ENCODE data around the gene SLC9A7.

The SLC9A7 gene

DNA sequence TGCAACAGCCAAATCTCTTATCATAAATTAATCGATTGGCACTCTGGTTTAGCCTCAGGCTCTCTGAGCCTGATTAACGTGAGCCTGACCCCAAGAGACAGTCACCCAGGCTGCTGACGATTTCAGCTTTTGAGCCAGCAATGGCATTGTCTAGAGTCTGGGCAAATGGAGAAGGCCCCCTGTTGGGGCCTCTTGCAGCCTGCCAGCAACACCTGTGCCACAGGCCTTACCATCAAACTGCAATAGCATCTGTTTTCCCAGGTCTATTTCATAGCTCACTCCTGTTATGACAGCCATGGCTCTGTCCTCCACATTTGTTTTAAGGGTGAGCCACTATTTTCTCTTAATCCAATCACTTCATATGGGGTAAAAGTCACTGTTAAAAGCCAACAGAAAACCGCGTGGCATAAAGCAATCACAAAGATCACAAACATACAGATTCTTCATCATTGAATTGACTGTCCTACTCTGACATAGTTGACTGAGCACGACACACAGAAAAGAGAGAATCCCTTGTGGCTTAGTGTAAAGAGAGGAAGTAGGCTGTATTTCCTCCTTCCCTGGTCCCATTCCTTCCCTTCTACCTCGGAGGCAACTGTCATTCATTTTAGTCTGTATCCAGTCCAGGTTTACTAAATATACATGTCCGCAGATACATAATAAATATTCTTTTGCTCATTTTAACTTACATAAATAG lies 47.8 kb downstream of the SLC9A7 start:
- TF ChIP-seq, protein P1, sequence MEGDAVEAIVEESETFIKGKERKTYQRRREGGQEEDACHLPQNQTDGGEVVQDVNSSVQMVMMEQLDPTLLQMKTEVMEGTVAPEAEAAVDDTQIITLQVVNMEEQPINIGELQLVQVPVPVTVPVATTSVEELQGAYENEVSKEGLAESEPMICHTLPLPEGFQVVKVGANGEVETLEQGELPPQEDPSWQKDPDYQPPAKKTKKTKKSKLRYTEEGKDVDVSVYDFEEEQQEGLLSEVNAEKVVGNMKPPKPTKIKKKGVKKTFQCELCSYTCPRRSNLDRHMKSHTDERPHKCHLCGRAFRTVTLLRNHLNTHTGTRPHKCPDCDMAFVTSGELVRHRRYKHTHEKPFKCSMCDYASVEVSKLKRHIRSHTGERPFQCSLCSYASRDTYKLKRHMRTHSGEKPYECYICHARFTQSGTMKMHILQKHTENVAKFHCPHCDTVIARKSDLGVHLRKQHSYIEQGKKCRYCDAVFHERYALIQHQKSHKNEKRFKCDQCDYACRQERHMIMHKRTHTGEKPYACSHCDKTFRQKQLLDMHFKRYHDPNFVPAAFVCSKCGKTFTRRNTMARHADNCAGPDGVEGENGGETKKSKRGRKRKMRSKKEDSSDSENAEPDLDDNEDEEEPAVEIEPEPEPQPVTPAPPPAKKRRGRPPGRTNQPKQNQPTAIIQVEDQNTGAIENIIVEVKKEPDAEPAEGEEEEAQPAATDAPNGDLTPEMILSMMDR (IDR thresholded peaks at IDR 0.05) = no peak

DNA sequence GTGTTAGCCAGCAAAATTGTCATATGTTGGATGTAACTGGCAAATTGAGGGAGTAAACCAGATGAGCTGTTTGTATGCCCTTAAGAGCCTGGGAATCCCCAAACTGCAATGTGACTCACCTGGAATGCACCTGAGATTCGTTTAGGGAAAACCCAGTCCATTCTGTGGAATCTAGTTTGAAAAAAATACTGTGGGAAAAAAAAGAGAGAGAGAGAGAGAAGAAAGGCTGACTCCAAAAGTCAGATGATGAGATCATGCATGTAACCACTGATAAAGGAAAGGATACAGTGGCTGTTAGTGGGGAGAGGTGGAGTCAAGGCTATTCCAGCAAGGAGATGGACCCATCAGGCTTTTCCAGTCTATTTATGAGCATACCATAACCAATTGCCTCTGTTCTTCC lies 48.5 kb downstream of the SLC9A7 start:
- TF ChIP-seq, protein P1 (IDR thresholded peaks at IDR 0.05) = no peak

DNA sequence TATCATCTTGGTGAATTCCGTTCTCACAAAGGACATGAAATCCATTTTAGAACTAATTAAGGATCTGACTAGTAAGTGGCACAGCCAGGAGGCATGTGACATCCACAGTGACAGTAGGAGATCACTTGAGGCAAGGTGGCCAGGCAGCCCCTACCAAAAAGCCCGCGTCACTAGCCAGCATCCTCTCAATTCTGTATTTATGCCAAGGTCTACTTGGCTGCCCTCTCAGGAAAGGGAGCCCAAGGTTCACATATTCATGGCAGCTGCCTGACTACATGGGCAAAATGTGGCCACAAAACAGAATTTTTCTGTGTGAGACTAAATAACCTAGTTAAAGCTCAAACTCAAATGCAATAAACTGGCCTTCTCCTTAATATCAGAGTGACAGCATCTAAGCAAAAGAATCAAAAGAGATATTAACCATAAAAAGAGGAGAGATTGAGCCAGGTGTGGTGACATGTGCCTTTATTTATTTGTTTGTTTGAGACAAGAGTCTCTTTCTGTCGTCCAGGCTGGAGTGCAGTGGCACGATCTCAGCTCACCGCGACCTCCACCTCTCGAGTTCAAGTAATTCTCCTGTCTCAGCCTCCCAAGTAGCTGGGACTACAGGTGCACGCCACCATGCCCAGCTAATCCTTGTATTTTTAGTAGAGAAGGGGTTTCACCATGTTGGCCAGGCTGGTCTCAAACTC lies 51.5 kb downstream of the SLC9A7 start:
- TF ChIP-seq, protein P1 (IDR thresholded peaks at IDR 0.05) = no peak

DNA sequence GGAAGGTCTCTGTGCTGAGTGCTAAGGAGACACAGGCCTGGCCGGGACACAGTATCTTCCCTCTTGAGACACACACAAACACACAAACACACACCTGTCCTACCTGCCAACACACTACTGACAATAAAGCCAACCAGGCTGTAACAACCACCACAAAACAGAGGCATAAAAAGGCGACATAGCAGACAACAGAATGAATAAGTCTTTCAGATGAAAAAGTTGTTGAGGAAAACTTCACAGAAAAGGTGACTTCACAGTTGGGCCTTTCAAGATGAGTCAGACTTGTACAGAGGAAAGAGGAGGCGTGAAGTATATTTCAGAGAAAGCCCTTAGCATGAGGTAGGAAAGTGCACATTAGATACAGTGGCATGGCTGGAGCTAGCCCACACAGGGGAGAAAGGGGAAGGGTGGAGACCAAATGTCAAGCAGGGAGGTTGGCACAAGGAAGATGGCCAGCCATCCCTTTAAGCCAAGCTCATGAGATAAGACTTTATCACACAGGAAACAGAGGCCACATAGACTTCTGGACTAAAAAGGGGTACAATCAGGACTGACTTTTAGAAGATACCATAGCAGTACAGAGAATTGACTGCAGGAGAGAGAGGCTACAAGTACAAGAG lies 54.0 kb downstream of the SLC9A7 start:
- TF ChIP-seq, protein P1 (IDR thresholded peaks at IDR 0.05) = no peak

DNA sequence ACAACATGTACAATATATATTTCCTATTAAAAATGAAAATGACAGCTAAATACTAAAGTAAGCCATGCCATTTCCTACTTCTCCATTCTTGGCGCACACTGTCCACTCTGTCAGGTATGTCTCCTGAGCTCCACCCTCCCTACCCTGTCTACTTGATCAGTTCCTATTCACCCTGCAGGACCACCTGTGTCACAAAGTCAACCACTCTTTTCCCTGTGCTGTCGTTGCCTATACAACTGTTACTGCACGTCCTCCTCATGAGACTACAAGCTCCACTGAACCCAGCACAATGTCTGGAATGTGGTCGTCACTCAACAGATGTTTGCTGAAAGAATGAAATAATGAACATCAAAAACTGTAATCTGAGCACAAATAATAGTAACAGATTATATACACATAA lies 54.9 kb downstream of the SLC9A7 start:
- TF ChIP-seq, protein P1 (IDR thresholded peaks at IDR 0.05) = no peak

DNA sequence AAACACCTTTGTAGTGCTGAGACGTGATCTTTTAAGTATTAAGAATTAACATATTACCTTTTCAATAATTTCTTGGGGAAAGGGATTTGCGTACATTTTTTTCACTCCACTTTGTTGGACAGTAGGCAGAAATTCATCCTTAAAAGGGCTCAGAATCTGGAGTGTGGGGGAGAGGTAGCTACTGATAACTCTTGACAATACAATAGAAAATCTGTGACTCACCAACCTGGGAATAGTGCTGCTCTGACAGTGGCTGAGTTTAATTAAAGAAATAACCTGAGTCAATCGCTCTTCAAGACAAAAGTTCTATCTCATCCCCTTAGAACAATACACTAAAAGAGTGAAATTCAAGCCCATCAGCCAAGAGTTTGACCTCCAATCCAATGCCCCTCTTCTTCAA lies 60.2 kb downstream of the SLC9A7 start:
- TF ChIP-seq, protein P1 (IDR thresholded peaks at IDR 0.05) = no peak

DNA sequence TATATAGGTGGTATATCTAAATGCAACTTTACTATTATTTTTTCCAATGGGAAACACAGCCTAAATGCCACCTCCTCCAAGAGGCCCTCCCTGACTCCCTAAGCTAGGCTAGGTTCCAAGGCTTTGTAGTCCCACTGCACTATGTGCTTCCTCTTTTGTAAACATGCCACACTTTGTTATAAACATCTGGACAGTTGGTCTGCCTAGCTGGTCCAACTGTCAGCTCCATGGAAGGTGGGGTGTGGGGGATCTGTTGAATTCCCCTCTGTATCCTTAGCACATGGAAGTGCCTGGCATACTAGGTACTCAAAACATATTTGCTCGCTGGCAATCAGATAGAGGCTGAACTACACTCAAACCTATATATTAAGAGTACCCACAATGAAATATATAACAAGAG lies 63.4 kb downstream of the SLC9A7 start:
- TF ChIP-seq, protein P1 (IDR thresholded peaks at IDR 0.05) = no peak

Data from LNCAP (cell line).